Hepatocyte (in vitro differentiated cells): ENCODE measurements around the gene RASL10B.

Experiments used
- CTCF ChIP-seq: fragments of 200-600 bp; sonication (generic); IDR thresholded peaks from 2 replicates; pipeline ENCODE4 v1.5.1; 2016; ENCODE audit warnings: antibody characterized with exemption, mild to moderate bottlenecking; ENCODE audit not compliant: poor library complexity
- EZH2 ChIP-seq: fragments of 200-600 bp; sonication (generic); IDR thresholded peaks from 2 replicates; pipeline ENCODE4 v1.6.1; 2016; ENCODE audit warnings: antibody characterized with exemption, mild to moderate bottlenecking, borderline replicate concordance
- EZH2phosphoT487 ChIP-seq: fragments of 200-600 bp; sonication (generic); IDR thresholded peaks from one replicate; pipeline ENCODE4 v1.6.1; 2018; ENCODE audit warnings: antibody characterized with exemption, mild to moderate bottlenecking, low read depth, moderate library complexity; ENCODE audit not compliant: unreplicated experiment, severe bottlenecking

GRCh38 chr17:35732806-35733136, 1.3 kb downstream of the RASL10B start:
- TF ChIP-seq CTCF (no peak), EZH2 (no peak), EZH2phosphoT487 (no peak)
